GM06990 (cell line): ENCODE data around the gene MFAP5.

Experiments used
- DNase-seq: peaks from one replicate; pipeline ENCODE4 v3.0.0-alpha.2; 2011; ENCODE audit not compliant: insufficient read length; ENCODE audit errors: extremely low read depth
- H3K27me3 ChIP-seq: replicated peaks from 2 replicates; pipeline ENCODE4 v1.6.0; 2011; ENCODE audit warnings: low read length; ENCODE audit not compliant: control insufficient read depth, insufficient read depth
- H3K36me3 ChIP-seq: 2 replicates; pipeline ENCODE4 v1.5.1; 2011; ENCODE audit warnings: low read length; ENCODE audit not compliant: control insufficient read depth, insufficient read depth
- H3K4me3 ChIP-seq: replicated peaks from 2 replicates; pipeline ENCODE4 v1.5.1; 2011; ENCODE audit warnings: low read depth, mild to moderate bottlenecking, control low read depth, low read length
- TF ChIP-seq, protein P1 (sequence below): IDR thresholded peaks from 2 replicates; pipeline ENCODE4 v1.5.1; 2011; ENCODE audit warnings: low read length, control low read depth, mild to moderate bottlenecking, inconsistent platforms; ENCODE audit not compliant: insufficient read depth, poor library complexity, severe bottlenecking

Gene MFAP5

DNA sequence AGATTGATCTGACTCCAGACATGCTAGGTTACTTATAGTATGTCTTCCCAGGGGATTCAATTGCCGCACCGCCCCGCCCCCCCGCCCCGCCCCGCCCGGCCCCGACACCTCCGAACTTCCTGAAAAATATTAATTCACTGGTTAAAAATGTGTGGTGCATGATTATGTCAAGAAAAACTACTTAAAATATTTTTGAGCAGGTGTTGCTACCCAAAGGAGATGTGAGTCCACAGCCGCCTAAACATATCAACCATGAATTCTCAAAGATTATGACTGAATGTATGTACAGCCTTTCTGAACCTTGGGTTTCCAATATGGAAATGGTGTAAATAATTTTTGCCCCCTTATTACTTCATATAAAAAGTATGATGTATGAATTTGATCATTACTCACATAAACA lies 32.5 kb upstream of the MFAP5 start:
- no peak overlapping the region for H3K4me3 ChIP-seq
- no peaks in the 10 kb centered on the region for H3K36me3 ChIP-seq
- DNase-seq, result no peak
- TF ChIP-seq, protein P1, sequence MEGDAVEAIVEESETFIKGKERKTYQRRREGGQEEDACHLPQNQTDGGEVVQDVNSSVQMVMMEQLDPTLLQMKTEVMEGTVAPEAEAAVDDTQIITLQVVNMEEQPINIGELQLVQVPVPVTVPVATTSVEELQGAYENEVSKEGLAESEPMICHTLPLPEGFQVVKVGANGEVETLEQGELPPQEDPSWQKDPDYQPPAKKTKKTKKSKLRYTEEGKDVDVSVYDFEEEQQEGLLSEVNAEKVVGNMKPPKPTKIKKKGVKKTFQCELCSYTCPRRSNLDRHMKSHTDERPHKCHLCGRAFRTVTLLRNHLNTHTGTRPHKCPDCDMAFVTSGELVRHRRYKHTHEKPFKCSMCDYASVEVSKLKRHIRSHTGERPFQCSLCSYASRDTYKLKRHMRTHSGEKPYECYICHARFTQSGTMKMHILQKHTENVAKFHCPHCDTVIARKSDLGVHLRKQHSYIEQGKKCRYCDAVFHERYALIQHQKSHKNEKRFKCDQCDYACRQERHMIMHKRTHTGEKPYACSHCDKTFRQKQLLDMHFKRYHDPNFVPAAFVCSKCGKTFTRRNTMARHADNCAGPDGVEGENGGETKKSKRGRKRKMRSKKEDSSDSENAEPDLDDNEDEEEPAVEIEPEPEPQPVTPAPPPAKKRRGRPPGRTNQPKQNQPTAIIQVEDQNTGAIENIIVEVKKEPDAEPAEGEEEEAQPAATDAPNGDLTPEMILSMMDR, result no peak
- H3K27me3 ChIP-seq, result no peaks in the 10 kb centered on the region

DNA sequence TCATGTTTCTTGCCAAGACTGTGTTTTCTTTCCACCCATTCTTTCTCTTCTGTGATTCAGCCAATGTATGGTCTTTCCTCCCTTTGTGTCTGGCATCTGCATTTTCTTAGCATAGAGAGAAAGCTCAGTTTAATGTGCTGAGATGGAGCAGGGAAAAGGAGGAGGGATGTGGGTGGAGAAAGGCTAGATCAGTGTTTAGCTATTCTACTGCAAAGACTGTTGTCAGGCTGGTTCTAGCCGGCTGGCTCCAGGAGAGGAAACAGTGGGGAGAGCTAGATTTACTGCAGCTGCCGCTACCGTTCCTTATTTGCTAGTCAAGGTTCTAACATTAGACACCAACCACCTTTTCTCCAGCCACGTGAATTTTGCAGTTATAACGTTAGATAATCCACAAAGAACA lies 29.9 kb upstream of the MFAP5 start:
- no peak for DNase-seq
- no peaks in the 10 kb centered on the region for H3K27me3 ChIP-seq
- H3K36me3 ChIP-seq, result no peaks in the 10 kb centered on the region
- H3K4me3 ChIP-seq, result no peak overlapping the region
- TF ChIP-seq, protein P1, result no peak

DNA sequence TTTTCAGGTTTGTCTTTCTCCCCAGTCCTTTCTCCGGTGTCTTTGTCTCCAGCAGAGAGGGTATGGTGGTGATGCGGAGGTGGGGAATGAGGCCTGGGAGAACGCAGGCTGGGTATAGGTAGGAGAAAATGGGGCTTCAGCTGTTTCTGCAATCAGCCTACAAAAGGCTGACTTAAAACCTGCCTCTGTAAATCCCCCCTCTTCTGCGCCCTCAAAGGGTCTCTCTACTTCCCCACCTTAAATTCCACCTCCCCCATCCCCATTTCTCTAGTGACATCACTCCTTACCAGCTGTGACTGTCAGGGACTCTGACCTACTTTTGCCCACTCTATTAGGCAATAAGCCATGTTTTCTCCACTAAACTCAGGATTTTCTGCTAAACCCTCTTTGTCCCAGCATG lies 27.1 kb upstream of the MFAP5 start:
- H3K27me3 ChIP-seq, result no peaks in the 10 kb centered on the region
- TF ChIP-seq, protein P1, result no peak
- no peak for DNase-seq
- no peaks in the 10 kb centered on the region for H3K36me3 ChIP-seq
- H3K4me3 ChIP-seq, result no peak overlapping the region

DNA sequence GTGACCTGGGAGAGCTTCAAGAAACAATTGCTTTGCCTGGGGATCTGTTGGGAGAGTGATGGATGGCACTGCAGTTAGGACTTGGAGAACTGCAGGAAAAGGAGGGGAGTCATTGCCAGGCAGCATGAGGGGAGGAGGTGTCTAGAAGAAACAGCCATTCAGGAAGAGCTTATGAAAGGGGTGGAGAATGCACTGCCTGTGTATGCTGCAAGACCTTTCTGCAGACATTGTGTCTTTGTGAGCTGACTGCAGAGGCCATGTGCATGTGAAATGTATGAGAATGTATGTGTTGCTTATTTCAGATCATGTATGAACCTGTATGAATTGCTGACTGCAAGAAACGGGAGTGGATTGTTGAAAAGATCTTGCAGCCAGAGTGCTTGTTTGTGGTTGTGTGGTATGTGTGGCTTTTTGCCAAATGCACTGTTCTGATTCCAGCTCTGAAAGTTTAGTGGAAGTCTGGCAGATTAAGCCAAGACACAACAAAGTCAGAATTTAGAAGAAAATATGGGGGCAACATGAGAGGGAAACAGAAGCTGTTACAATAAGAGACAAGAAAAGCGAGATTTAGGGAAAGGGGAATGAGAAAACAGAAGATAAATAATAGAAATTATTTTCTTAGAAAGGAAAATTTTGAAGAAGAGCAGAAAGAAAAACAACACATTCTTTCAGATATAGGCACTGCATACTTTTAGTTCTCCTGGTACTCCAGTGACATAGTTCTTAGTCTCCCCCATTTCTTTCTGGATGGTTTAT lies 25.4 kb upstream of the MFAP5 start:
- Histone ChIP-seq H3K4me3 (no peak overlapping the region), H3K36me3 (no peaks in the 10 kb centered on the region), H3K27me3 (no peaks in the 10 kb centered on the region)
- no peak for DNase-seq
- TF ChIP-seq, protein P1, result no peak

DNA sequence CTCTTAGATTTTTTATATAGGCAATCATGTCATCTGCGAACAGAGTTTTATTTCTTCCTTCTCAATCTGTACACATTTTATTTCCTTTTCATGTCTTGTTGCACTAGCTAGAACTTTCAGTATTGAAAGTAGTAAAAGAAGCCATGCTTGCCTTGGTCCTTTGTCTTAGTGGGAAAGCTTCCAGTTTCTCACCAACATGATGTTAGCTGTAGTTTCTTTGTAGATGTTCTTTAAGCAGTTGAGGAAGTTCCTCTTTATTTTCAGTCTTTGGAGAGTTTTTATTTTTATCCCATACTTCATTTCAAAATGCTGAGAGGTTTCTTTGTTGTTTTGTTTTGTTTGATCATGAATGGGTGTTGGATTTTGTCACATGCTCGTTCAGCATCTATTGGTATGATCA lies 22.4 kb upstream of the MFAP5 start:
- Histone ChIP-seq H3K27me3 (no peaks in the 10 kb centered on the region), H3K36me3 (no peaks in the 10 kb centered on the region), H3K4me3 (no peak overlapping the region)
- TF ChIP-seq, protein P1, result no peak
- no peak for DNase-seq

DNA sequence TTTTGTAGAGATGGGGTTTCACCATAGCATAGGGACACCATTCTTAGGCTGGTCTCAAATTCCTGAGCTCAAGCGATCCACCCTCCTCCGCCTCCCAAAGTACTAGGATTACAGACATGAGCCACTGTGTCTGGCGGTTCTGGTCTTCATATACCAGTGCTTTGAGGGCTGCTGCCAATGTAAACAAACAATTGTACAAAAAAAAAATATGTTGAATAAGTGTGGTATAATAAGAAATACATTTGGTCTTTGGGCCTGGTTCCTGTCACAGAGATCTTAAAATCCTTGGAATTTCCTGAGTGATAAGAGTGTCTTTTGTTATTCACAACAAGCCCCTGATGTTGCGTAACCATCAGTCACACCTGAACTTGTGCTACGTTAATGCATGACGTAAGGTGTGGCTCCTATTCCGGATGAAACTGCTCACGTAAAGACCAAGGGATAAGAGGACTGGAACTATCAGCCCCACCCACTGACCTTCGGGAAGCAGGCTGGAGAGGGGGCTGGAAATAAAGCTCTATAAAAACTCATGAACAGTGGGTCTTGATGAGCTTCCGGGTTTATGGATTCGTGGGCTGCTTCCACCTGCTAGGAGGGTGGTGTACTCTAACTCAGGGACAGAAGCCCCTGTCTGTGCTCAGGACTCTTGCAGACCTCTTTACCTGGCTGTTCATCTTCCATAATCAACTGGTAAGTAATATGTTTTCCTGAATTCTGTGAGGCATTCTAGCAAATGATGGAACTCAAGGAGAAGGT lies 18.7 kb upstream of the MFAP5 start:
- Histone ChIP-seq H3K4me3 (no peak overlapping the region), H3K36me3 (no peaks in the 10 kb centered on the region), H3K27me3 (no peaks in the 10 kb centered on the region)
- no peak for DNase-seq
- TF ChIP-seq, protein P1, result no peak
